Cardiac muscle cell (in vitro differentiated cells and primary cell): ENCODE results near the gene MPPED2. TPM values are rescaled to one million over a fixed set of nuclear protein-coding genes. Genes with fewer than 3 reads are reported as not detected.

ENCODE experiments used
- DNase-seq, 2 donors: peaks; one replicate each; pipeline versions ENCODE4 v3.0.0 to v3.0.0-alpha.2; 2010 to 2017; ENCODE audit warnings: low read depth in 1 of 2, low spot score in 1 of 2
- H3K27ac ChIP-seq: fragments of 200-600 bp; sonication (generic); 2 replicates; pipeline ENCODE4 v1.5.1; 2016
- H3K27me3 ChIP-seq: fragments of 200-600 bp; sonication (generic); 2 replicates; pipeline ENCODE4 v1.6.0; 2016; ENCODE audit warnings: control low read depth
- H3K36me3 ChIP-seq: fragments of 200-600 bp; sonication (generic); 2 replicates; pipeline ENCODE4 v1.5.1; 2016; ENCODE audit warnings: control low read depth
- H3K4me1 ChIP-seq: fragments of 200-600 bp; sonication (generic); 2 replicates; pipeline ENCODE4 v1.8.1; 2017; ENCODE audit warnings: low read depth, mild to moderate bottlenecking, mixed run types
- H3K4me3 ChIP-seq: fragments of 200-600 bp; sonication (generic); 2 replicates; pipeline ENCODE4 v1.5.1; 2016; ENCODE audit warnings: mild to moderate bottlenecking
- H3K9me3 ChIP-seq: fragments of 200-600 bp; sonication (generic); 2 replicates; pipeline ENCODE4 v1.5.1; 2017; ENCODE audit warnings: low read depth, mild to moderate bottlenecking, control low read depth
- CTCF ChIP-seq: IDR thresholded peaks from 2 replicates; pipeline ENCODE4 v1.5.1; 2012; ENCODE audit warnings: low read depth, mild to moderate bottlenecking, low read length
- polyA plus RNA-seq: library from polyadenylated mRNA; unstranded; fragments of >200 nt; fragmentation: Nextera tagmentation; extraction: Ambion mirVana; gene quantifications from 2 replicates; pipeline ENCODE4 v1.2.1, GENCODE V29; 2016
- total RNA-seq: library from RNA; depleted of rRNA; stranded (reverse); fragments of >200 nt; gene quantifications from 2 replicates; pipeline ENCODE4 v1.2.3, GENCODE V29; 2016

MPPED2 gene
- total and polyA plus RNA-seq, 2 experiments from 2014 or later: 32.5 to 54.4 TPM

- Histone ChIP-seq H3K4me3 (no peak overlapping the region), H3K9me3 (no peaks in the 10 kb centered on the region), H3K27ac (no peak overlapping the region), H3K27me3 (no peaks in the 10 kb centered on the region), H3K4me1 (peaks cover 17% of the 10 kb centered on the region), H3K36me3 (no peaks in the 10 kb centered on the region)
- DNase-seq: no peak
- no peak for TF ChIP-seq CTCF
Measured at GRCh38 chr11:30540781-30541180, 45.4 kb downstream of the MPPED2 start.

GRCh38 chr11:30538251-30538650 is 47.9 kb downstream of the MPPED2 start:
- H3K4me3 ChIP-seq: no peak overlapping the region
- DNase-seq: no peak
- H3K4me1 ChIP-seq: peaks cover 31% of the 10 kb centered on the region
- no peaks in the 10 kb centered on the region for H3K9me3 ChIP-seq
- H3K27ac ChIP-seq: peak overlapping the region; percentile 0
- no peaks in the 10 kb centered on the region for H3K36me3 ChIP-seq
- no peaks in the 10 kb centered on the region for H3K27me3 ChIP-seq
- TF ChIP-seq CTCF: no peak

- no peaks in the 10 kb centered on the region for H3K36me3 ChIP-seq
- DNase-seq: no peak
- H3K9me3 ChIP-seq: no peaks in the 10 kb centered on the region
- H3K4me1 ChIP-seq: peaks cover 39% of the 10 kb centered on the region
- H3K27ac ChIP-seq: no peak overlapping the region
- H3K4me3 ChIP-seq: no peak overlapping the region
- no peaks in the 10 kb centered on the region for H3K27me3 ChIP-seq
- no peak for TF ChIP-seq CTCF
Measured at GRCh38 chr11:30535818-30536217, 50.3 kb downstream of the MPPED2 start.

GRCh38 chr11:30533445-30533947 is 52.7 kb downstream of the MPPED2 start:
- Histone ChIP-seq H3K27me3 (no peaks in the 10 kb centered on the region), H3K4me1 (peaks cover 40% of the 10 kb centered on the region), H3K36me3 (no peaks in the 10 kb centered on the region), H3K4me3 (no peak overlapping the region), H3K27ac (peak overlapping the region; percentile 88), H3K9me3 (no peaks in the 10 kb centered on the region)
- DNase-seq: no peak
- TF ChIP-seq CTCF: no peak

GRCh38 chr11:30527566-30527965 is 58.6 kb downstream of the MPPED2 start:
- Histone ChIP-seq H3K9me3 (no peaks in the 10 kb centered on the region), H3K36me3 (no peaks in the 10 kb centered on the region), H3K27me3 (no peaks in the 10 kb centered on the region), H3K27ac (no peak overlapping the region), H3K4me1 (peaks cover 18% of the 10 kb centered on the region), H3K4me3 (no peak overlapping the region)
- no peak for TF ChIP-seq CTCF
- no peak for DNase-seq

- Histone ChIP-seq H3K4me1 (peaks cover 21% of the 10 kb centered on the region), H3K9me3 (no peaks in the 10 kb centered on the region), H3K36me3 (no peaks in the 10 kb centered on the region), H3K4me3 (no peak overlapping the region), H3K27me3 (no peaks in the 10 kb centered on the region), H3K27ac (no peak overlapping the region)
- no peak for DNase-seq
- no peak for TF ChIP-seq CTCF
Measured at GRCh38 chr11:30526558-30526957, 59.6 kb downstream of the MPPED2 start.
